Right lobe of liver (tissue), 4 donors: ENCODE data around the gene ASPDH.

Experiments used
- POLR2A ChIP-seq: fragments of 450-650 bp; IDR thresholded peaks from one replicate; pipeline ENCODE4 v1.6.1; 2017; ENCODE audit warnings: antibody characterized with exemption, mild to moderate bottlenecking
- TF ChIP-seq, protein P1 (sequence below), 4 donors: fragments of 200-600 bp in 3 of 4; fragments of 450-650 bp in 1 of 4; IDR thresholded peaks; one replicate each; pipeline versions ENCODE4 v1.5.1 to v1.8.0; 2016 to 2022; ENCODE audit warnings: antibody characterized with exemption in 4 of 4, mild to moderate bottlenecking in 2 of 4
- donor health status: DM: no; HTN: no; CAD: no.
- donor health status: DM: no; HTN: no; CAD: no.
- donor health status: DM: no; HTN: yes; CAD: no.

DNA sequence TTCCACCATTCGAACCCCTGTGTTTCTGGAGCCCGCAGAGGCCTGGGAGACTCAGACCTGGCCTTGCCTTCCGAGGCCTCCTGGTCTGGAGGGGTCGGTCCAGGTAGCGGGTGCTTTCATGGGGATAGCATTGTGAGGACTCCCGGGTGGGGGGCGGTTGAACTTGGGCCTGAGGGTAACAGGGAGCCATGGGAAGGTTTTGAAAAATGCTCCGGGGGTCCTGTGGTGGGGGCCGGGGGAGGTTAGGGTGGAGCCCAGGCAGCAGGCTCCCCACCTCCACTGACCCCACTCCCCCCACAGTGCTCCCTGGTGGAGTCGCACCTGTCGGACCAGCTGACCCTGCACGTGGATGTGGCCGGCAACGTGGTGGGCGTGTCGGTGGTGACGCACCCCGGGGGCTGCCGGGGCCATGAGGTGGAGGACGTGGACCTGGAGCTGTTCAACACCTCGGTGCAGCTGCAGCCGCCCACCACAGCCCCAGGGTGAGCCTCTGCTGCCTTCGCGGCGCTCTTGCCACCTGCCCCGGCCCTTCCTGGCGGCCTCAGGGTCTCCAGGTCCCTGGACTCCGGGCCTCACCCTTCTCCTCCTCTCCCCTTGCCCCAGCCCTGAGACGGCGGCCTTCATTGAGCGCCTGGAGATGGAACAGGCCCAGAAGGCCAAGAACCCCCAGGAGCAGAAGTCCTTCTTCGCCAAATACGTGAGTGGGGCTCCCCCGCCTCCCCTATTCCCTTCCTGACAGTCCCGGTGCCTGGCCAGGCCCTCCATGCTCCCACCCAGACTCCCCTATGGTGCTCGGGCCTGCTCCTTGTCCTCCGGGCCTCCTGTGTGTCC, 33.2 kb downstream of the ASPDH start:
- TF ChIP-seq POLR2A, result no peak
- TF ChIP-seq, protein P1, sequence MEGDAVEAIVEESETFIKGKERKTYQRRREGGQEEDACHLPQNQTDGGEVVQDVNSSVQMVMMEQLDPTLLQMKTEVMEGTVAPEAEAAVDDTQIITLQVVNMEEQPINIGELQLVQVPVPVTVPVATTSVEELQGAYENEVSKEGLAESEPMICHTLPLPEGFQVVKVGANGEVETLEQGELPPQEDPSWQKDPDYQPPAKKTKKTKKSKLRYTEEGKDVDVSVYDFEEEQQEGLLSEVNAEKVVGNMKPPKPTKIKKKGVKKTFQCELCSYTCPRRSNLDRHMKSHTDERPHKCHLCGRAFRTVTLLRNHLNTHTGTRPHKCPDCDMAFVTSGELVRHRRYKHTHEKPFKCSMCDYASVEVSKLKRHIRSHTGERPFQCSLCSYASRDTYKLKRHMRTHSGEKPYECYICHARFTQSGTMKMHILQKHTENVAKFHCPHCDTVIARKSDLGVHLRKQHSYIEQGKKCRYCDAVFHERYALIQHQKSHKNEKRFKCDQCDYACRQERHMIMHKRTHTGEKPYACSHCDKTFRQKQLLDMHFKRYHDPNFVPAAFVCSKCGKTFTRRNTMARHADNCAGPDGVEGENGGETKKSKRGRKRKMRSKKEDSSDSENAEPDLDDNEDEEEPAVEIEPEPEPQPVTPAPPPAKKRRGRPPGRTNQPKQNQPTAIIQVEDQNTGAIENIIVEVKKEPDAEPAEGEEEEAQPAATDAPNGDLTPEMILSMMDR (IDR thresholded peaks at IDR 0.05), result no peak
